Ureter (tissue), 1 donor: ENCODE data around the gene ARMC3. TPM values are rescaled to one million over a fixed set of nuclear protein-coding genes. Genes with fewer than 3 reads are reported as not detected.
"Not testable (repeated sequence)": the region's sequence is repeated elsewhere in the genome, so short reads cannot be mapped to it uniquely, and the experiment has no call there.

Experiments
- DNase-seq: peaks from one replicate; pipeline ENCODE4 v3.0.0-alpha.2; 2020; ENCODE audit warnings: low spot score
- total RNA-seq: library from RNA; stranded (reverse); gene quantifications from one replicate; pipeline ENCODE4 v1.2.4, GENCODE V29; 2023
- donor health status: DM: yes; HTN: yes; CAD: no.

Gene ARMC3
- total RNA-seq, 1 donor from 2014 or later: not detected

GRCh38 chr10:22929053-22929452 lies 1.2 kb downstream of the ARMC3 start:
- not testable (repeated sequence) for DNase-seq

GRCh38 chr10:22931948-22932347 lies 4.1 kb downstream of the ARMC3 start:
- DNase-seq: no peak

- no peak for DNase-seq
Measured at GRCh38 chr10:22932626-22933370, 4.9 kb downstream of the ARMC3 start.

GRCh38 chr10:22934726-22935125 lies 6.9 kb downstream of the ARMC3 start:
- no peak for DNase-seq

GRCh38 chr10:22942437-22942836 lies 14.6 kb downstream of the ARMC3 start:
- DNase-seq: no peak

- DNase-seq: no peak
Measured at GRCh38 chr10:22945934-22946673, 18.3 kb downstream of the ARMC3 start.

- DNase-seq: no peak
Measured at GRCh38 chr10:22954970-22955369, 27.1 kb downstream of the ARMC3 start.

GRCh38 chr10:22958338-22958737 lies 30.5 kb downstream of the ARMC3 start:
- DNase-seq: no peak

- DNase-seq: no peak
Measured at GRCh38 chr10:22959292-22959691, 31.4 kb downstream of the ARMC3 start.

GRCh38 chr10:22959950-22960349 lies 32.1 kb downstream of the ARMC3 start:
- DNase-seq: no peak

GRCh38 chr10:22962817-22963216 lies 35.0 kb downstream of the ARMC3 start:
- DNase-seq: no peak

- no peak for DNase-seq
Measured at GRCh38 chr10:22969704-22970103, 41.9 kb downstream of the ARMC3 start.

- DNase-seq: no peak
Measured at GRCh38 chr10:22976534-22976933, 48.7 kb downstream of the ARMC3 start.

- DNase-seq: no peak
Measured at GRCh38 chr10:22977751-22978150, 49.9 kb downstream of the ARMC3 start.

GRCh38 chr10:22978287-22978686 lies 50.4 kb downstream of the ARMC3 start:
- DNase-seq: no peak

- no peak for DNase-seq
Measured at GRCh38 chr10:22978918-22979317, 51.1 kb downstream of the ARMC3 start.

- DNase-seq: no peak
Measured at GRCh38 chr10:22980822-22981221, 53.0 kb downstream of the ARMC3 start.

GRCh38 chr10:22984066-22984465 lies 56.2 kb downstream of the ARMC3 start:
- no peak for DNase-seq

GRCh38 chr10:22986771-22987542 lies 59.1 kb downstream of the ARMC3 start:
- DNase-seq: no peak

GRCh38 chr10:22988581-22989360 lies 60.9 kb downstream of the ARMC3 start:
- DNase-seq: peak; percentile 74

- DNase-seq: no peak
Measured at GRCh38 chr10:22990443-22990842, 62.6 kb downstream of the ARMC3 start.

- no peak for DNase-seq
Measured at GRCh38 chr10:22992075-22992474, 64.2 kb downstream of the ARMC3 start.
